ACC112 (cell line): ENCODE data around the gene EIF4G3.

ENCODE experiments used
- H2AFZ ChIP-seq: fragments of 200-600 bp; sonication (generic); one replicate; pipeline ENCODE4 v1.6.0; 2017; ENCODE audit warnings: antibody characterized with exemption, low read length; ENCODE audit not compliant: unreplicated experiment
- H3K27ac ChIP-seq: fragments of 200-600 bp; sonication (generic); 2 replicates; pipeline ENCODE4 v1.5.1; 2014; ENCODE audit warnings: low read depth, mild to moderate bottlenecking, antibody characterized with exemption, low read length, moderate library complexity
- H3K27me3 ChIP-seq: fragments of 200-600 bp; sonication (generic); 2 replicates; pipeline ENCODE4 v1.6.1; 2014; ENCODE audit warnings: mild to moderate bottlenecking, antibody characterized with exemption, low read length, moderate library complexity, mixed read lengths; ENCODE audit not compliant: insufficient read depth
- H3K36me3 ChIP-seq: fragments of 200-600 bp; sonication (generic); 2 replicates; pipeline ENCODE4 v1.6.1; 2016; ENCODE audit warnings: mild to moderate bottlenecking, antibody characterized with exemption, low read length, moderate library complexity, mixed read lengths; ENCODE audit not compliant: insufficient read depth
- H3K4me1 ChIP-seq: fragments of 200-600 bp; sonication (generic); one replicate; pipeline ENCODE4 v1.6.1; 2016; ENCODE audit warnings: low read length, mixed read lengths; ENCODE audit not compliant: insufficient read depth, unreplicated experiment, control insufficient read depth
- H3K4me3 ChIP-seq: fragments of 200-600 bp; sonication (generic); 2 replicates; pipeline ENCODE4 v1.5.1; 2014; ENCODE audit warnings: mild to moderate bottlenecking, low read depth, low read length
- H3K79me2 ChIP-seq: fragments of 200-600 bp; sonication (generic); one replicate; pipeline ENCODE4 v1.6.0; 2016; ENCODE audit warnings: low read length; ENCODE audit not compliant: control insufficient read depth, unreplicated experiment, insufficient read depth

EIF4G3 gene

GRCh38 chr1:20837554-20838192 is 339.0 kb downstream of the EIF4G3 start:
- no peaks in the 10 kb centered on the region for H3K4me1 ChIP-seq
- H2AFZ ChIP-seq: no peak overlapping the region
- no peaks in the 10 kb centered on the region for H3K27me3 ChIP-seq
- peaks cover 37% of the 10 kb centered on the region for H3K36me3 ChIP-seq
- no peak overlapping the region for H3K27ac ChIP-seq
- H3K79me2 ChIP-seq: no peaks in the 10 kb centered on the region
- no peak overlapping the region for H3K4me3 ChIP-seq

- no peaks in the 10 kb centered on the region for H3K4me1 ChIP-seq
- no peak overlapping the region for H3K4me3 ChIP-seq
- H3K27ac ChIP-seq: no peak overlapping the region
Observed at GRCh38 chr1:20836230-20836629, 340.5 kb downstream of the EIF4G3 start.

DNA sequence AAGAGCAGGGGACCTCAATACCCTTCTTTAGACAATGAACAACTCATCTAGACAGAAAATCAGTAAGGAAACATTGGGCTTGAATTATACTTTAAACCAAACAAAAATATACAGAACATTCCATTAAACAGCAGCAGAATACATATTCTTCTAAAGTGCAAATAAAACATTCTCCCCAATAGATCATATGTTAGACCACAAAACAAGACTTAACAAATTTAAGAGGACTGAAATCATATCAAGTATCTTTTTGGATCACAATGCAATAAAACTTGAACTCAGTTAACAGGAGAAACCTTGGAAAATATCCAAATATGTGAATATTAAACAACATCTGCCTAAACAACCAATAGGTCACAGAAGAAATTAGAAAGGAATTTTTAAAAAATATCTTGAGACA is 341.9 kb downstream of the EIF4G3 start:
- peaks cover 25% of the 10 kb centered on the region for H3K36me3 ChIP-seq
- H2AFZ ChIP-seq: no peak overlapping the region
- no peak overlapping the region for H3K4me3 ChIP-seq
- H3K27me3 ChIP-seq: no peaks in the 10 kb centered on the region
- no peak overlapping the region for H3K27ac ChIP-seq
- H3K4me1 ChIP-seq: no peaks in the 10 kb centered on the region
- no peaks in the 10 kb centered on the region for H3K79me2 ChIP-seq

More at GRCh38 chr1:20836230-20836629, 340.5 kb downstream of the EIF4G3 start:
- no peaks in the 10 kb centered on the region for H3K27me3 ChIP-seq
- H3K36me3 ChIP-seq: peaks cover 37% of the 10 kb centered on the region
- no peak overlapping the region for H2AFZ ChIP-seq
- no peaks in the 10 kb centered on the region for H3K79me2 ChIP-seq

GRCh38 chr1:20834192-20834591 is 342.5 kb downstream of the EIF4G3 start:
- H3K27me3 ChIP-seq: no peaks in the 10 kb centered on the region
- peaks cover 24% of the 10 kb centered on the region for H3K36me3 ChIP-seq
- no peak overlapping the region for H3K4me3 ChIP-seq
- no peak overlapping the region for H2AFZ ChIP-seq
- H3K79me2 ChIP-seq: no peaks in the 10 kb centered on the region
- no peak overlapping the region for H3K27ac ChIP-seq
- no peaks in the 10 kb centered on the region for H3K4me1 ChIP-seq

- Histone ChIP-seq H3K36me3 (peaks cover 25% of the 10 kb centered on the region), H3K4me1 (no peaks in the 10 kb centered on the region)
Observed at GRCh38 chr1:20830378-20830777, 346.3 kb downstream of the EIF4G3 start.

GRCh38 chr1:20829946-20830345 is 346.8 kb downstream of the EIF4G3 start:
- Histone ChIP-seq H2AFZ (no peak overlapping the region), H3K27ac (no peak overlapping the region), H3K79me2 (no peaks in the 10 kb centered on the region), H3K27me3 (no peaks in the 10 kb centered on the region), H3K36me3 (peaks cover 25% of the 10 kb centered on the region), H3K4me1 (no peaks in the 10 kb centered on the region), H3K4me3 (no peak overlapping the region)

More at GRCh38 chr1:20830378-20830777, 346.3 kb downstream of the EIF4G3 start:
- no peaks in the 10 kb centered on the region for H3K79me2 ChIP-seq
- H2AFZ ChIP-seq: no peak overlapping the region
- H3K4me3 ChIP-seq: no peak overlapping the region
- H3K27me3 ChIP-seq: no peaks in the 10 kb centered on the region
- no peak overlapping the region for H3K27ac ChIP-seq

GRCh38 chr1:20829531-20829930 is 347.2 kb downstream of the EIF4G3 start:
- H2AFZ ChIP-seq: no peak overlapping the region
- H3K4me1 ChIP-seq: no peaks in the 10 kb centered on the region
- H3K79me2 ChIP-seq: no peaks in the 10 kb centered on the region
- peaks cover 21% of the 10 kb centered on the region for H3K36me3 ChIP-seq
- no peak overlapping the region for H3K4me3 ChIP-seq
- no peaks in the 10 kb centered on the region for H3K27me3 ChIP-seq
- no peak overlapping the region for H3K27ac ChIP-seq

- Histone ChIP-seq H3K27me3 (no peaks in the 10 kb centered on the region), H3K27ac (no peak overlapping the region), H3K36me3 (peaks cover 10% of the 10 kb centered on the region), H2AFZ (no peak overlapping the region), H3K4me3 (no peak overlapping the region), H3K79me2 (no peaks in the 10 kb centered on the region), H3K4me1 (no peaks in the 10 kb centered on the region)
Observed at GRCh38 chr1:20823845-20824244, 352.9 kb downstream of the EIF4G3 start.

GRCh38 chr1:20821466-20821865 is 355.2 kb downstream of the EIF4G3 start:
- no peaks in the 10 kb centered on the region for H3K79me2 ChIP-seq
- H3K27ac ChIP-seq: no peak overlapping the region
- no peaks in the 10 kb centered on the region for H3K4me1 ChIP-seq
- no peak overlapping the region for H3K4me3 ChIP-seq
- no peak overlapping the region for H2AFZ ChIP-seq
- no peaks in the 10 kb centered on the region for H3K36me3 ChIP-seq
- H3K27me3 ChIP-seq: no peaks in the 10 kb centered on the region

DNA sequence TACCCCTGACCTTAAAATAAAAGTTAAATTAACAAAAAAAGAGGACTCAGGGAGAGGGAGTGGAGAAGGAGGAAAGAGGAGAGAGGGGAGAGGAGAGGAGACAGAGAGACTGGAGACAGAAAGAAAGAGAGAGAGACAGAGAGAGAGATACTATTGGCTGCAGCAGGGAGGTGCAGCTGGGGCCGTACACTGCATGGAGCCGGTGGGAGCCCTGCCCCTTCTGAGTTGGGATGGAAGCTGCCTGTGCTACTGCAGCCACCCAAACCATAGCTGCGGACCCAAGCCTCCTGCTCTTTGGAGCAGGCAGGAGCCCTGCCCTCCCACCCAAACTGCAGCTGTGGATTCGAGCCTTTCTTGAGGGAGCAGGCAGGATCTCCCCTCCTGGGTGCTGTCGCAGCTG is 356.9 kb downstream of the EIF4G3 start:
- H3K4me1 ChIP-seq: no peaks in the 10 kb centered on the region
- H2AFZ ChIP-seq: no peak overlapping the region
- no peaks in the 10 kb centered on the region for H3K79me2 ChIP-seq
- H3K27me3 ChIP-seq: no peaks in the 10 kb centered on the region
- H3K4me3 ChIP-seq: no peak overlapping the region
- no peak overlapping the region for H3K27ac ChIP-seq
- H3K36me3 ChIP-seq: no peaks in the 10 kb centered on the region

GRCh38 chr1:20814534-20814871 is 362.2 kb downstream of the EIF4G3 start:
- peaks cover 8% of the 10 kb centered on the region; the same call in 1 of the 2 replicates for H3K36me3 ChIP-seq
- H2AFZ ChIP-seq: no peak overlapping the region
- peaks cover 5% of the 10 kb centered on the region for H3K4me1 ChIP-seq

More at GRCh38 chr1:20814534-20814871, 362.2 kb downstream of the EIF4G3 start:
- Histone ChIP-seq H3K27ac (no peak overlapping the region), H3K27me3 (no peaks in the 10 kb centered on the region), H3K79me2 (no peaks in the 10 kb centered on the region), H3K4me3 (no peak overlapping the region)
